Left lung (tissue), 10 donors: ENCODE measurements around the gene VRK1. TPM values are rescaled to one million over a fixed set of nuclear protein-coding genes. Genes with fewer than 3 reads are reported as not detected.

Experiments used
- ATAC-seq: fragments of 200-7000 bp; cut with Tn5 transposase; one replicate; pipeline ENCODE4 v1.9.1; 2020; ENCODE audit warnings: moderate library complexity
- DNase-seq, 4 donors: peaks; one replicate each; pipeline ENCODE4 v3.0.0-alpha.2; 2013 to 2020
- H3K27ac ChIP-seq, 2 donors: fragments of 200-600 bp; sonication (generic) in 1 of 2; one replicate each; pipeline versions ENCODE4 v1.5.0 to v1.8.0; 2020 to 2021
- H3K27me3 ChIP-seq, 2 donors: fragments of 200-600 bp; sonication (generic) in 1 of 2; one replicate each; pipeline versions ENCODE4 v1.5.0 to v1.8.0; 2020 to 2021
- H3K36me3 ChIP-seq, 2 donors: fragments of 200-600 bp; sonication (generic) in 1 of 2; one replicate each; pipeline versions ENCODE4 v1.5.0 to v1.8.0; 2020 to 2021
- H3K4me1 ChIP-seq, 2 donors: fragments of 200-600 bp; one replicate each; pipeline ENCODE4 v1.8.0; 2021
- H3K4me3 ChIP-seq, 2 donors: fragments of 200-600 bp; sonication (generic) in 1 of 2; one replicate each; pipeline versions ENCODE4 v1.5.0 to v1.8.0; 2020 to 2021; ENCODE audit warnings: mild to moderate bottlenecking in 1 of 2
- H3K9me3 ChIP-seq, 2 donors: fragments of 200-600 bp; sonication (generic) in 1 of 2; one replicate each; pipeline versions ENCODE4 v1.5.0 to v1.8.0; 2020 to 2021
- intact Hi-C, 2 donors: fragments of 100-400 bp; cut with DNase I; formaldehyde crosslinking; loops; one replicate each; pipeline versions ENCODE4 v1.11.2 to v1.14.2; 2022
- polyA plus RNA-seq, 6 donors: library from polyadenylated mRNA; unstranded; fragments of 120-200 nt; gene quantifications; one replicate each; pipeline ENCODE4 v1.2.1, GENCODE V29; 2013; ENCODE audit not compliant: insufficient read length in 6 of 6
- total RNA-seq, 2 donors: library from RNA; stranded (reverse); fragmentation: NEBNext Ultra II Directional; extraction: Animal tissue kit (Norgen Biotek cat#: 25700); gene quantifications; one replicate each; pipeline ENCODE4 v1.2.1, GENCODE V29; 2021
- TF ChIP-seq, protein P1 (sequence below), 2 donors: fragments of 200-600 bp; sonication (generic) in 1 of 2; IDR thresholded peaks; one replicate each; pipeline versions ENCODE4 v1.5.0 to v1.8.0; 2021; ENCODE audit warnings: antibody characterized with exemption in 2 of 2
- donor health status: DM: no; HTN: yes; CAD: no.
- donor health status: DM: no; HTN: no; CAD: no.

Gene VRK1
- total and polyA plus RNA-seq, 8 donors = 9.7 to 26.1 (median 19.7) TPM

DNA sequence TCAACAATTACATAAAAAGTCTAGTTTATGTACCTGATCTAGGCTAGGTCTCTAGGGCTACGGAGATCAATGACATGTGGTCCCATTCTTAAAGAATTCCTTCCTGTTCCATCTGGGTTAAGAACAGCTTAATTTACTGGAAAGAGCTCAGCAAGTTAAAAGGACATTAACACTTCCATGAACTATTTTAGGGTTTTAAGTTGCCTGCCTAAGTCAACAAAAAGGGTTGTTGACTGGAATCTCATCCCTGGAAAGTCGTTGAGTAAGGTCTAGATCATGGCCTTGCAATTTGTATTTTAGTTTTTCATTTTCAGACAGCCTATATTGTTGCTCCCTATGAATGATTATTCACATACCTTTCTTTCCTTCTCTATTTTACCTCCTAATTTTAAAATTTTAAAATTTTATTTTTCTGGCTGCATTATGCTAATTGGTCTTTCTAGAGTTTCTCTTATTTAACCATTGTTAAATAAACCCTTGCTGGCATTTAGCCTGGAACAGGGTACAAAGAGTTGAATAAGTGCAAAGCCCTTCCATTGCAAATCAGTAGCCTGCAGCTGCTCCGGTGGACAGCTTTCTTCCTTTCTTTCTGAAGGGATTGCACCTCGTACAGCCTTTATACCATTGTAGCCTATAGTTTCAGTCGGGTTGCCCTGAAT is 66.3 kb downstream of the VRK1 start:
- intact Hi-C loops = no loop called here
- no peak overlapping the region for H3K27ac ChIP-seq
- H3K36me3 ChIP-seq = peaks cover 0 to 1% of the 10 kb centered on the region in 2 donors
- no peak overlapping the region for H3K4me3 ChIP-seq
- DNase-seq (no peak), ATAC-seq (peak; percentile 52)
- no peaks in the 10 kb centered on the region for H3K4me1 ChIP-seq
- no peaks in the 10 kb centered on the region for H3K9me3 ChIP-seq
- no peaks in the 10 kb centered on the region for H3K27me3 ChIP-seq
- TF ChIP-seq, protein P1, sequence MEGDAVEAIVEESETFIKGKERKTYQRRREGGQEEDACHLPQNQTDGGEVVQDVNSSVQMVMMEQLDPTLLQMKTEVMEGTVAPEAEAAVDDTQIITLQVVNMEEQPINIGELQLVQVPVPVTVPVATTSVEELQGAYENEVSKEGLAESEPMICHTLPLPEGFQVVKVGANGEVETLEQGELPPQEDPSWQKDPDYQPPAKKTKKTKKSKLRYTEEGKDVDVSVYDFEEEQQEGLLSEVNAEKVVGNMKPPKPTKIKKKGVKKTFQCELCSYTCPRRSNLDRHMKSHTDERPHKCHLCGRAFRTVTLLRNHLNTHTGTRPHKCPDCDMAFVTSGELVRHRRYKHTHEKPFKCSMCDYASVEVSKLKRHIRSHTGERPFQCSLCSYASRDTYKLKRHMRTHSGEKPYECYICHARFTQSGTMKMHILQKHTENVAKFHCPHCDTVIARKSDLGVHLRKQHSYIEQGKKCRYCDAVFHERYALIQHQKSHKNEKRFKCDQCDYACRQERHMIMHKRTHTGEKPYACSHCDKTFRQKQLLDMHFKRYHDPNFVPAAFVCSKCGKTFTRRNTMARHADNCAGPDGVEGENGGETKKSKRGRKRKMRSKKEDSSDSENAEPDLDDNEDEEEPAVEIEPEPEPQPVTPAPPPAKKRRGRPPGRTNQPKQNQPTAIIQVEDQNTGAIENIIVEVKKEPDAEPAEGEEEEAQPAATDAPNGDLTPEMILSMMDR (IDR thresholded peaks at IDR 0.05) = no peak

DNA sequence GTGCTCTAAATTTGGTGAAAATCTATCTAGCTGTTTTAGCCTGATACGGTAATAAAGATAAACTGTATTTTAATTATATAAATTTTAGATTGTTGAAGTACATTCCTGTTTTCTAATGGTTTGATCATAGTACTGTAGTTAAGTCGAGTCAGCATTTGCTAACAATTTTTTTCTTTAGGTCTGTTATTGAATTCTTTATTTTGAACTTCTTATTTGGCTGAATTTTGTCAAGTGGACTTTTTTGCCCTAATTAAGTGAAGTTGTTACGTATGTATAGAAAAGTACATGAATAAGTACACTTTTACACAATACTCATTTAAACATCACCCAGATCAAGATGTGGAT is 66.8 kb downstream of the VRK1 start:
- Histone ChIP-seq H3K4me3 (no peak overlapping the region), H3K27ac (no peak overlapping the region), H3K36me3 (no peaks in the 10 kb centered on the region), H3K4me1 (no peaks in the 10 kb centered on the region), H3K27me3 (no peaks in the 10 kb centered on the region), H3K9me3 (no peaks in the 10 kb centered on the region)
- ATAC-seq = no peak
- TF ChIP-seq, protein P1 (IDR thresholded peaks at IDR 0.05) = no peak
- intact Hi-C loops = no loop called here
- no peak for DNase-seq

DNA sequence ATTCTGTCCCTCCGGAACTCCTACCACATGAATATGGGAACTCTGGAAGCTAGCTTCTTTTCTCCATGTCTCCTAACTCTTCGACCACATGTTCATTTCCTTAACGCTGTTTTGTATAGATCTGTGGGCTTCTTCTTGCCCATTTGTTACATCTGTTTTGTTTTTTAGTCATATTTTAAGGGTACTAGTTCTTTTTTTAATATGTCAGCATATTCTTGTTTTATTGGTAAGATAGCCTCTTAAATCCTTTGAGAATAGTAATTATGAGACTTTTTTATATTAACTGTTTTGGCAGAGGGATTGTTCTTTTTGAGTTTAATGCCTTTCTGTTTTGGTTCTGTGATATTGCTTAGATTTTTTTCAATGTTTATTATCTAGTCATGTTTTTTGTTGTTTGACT is 70.5 kb downstream of the VRK1 start:
- Histone ChIP-seq H3K4me3 (no peak overlapping the region), H3K27ac (no peak overlapping the region), H3K9me3 (no peaks in the 10 kb centered on the region), H3K36me3 (no peaks in the 10 kb centered on the region), H3K27me3 (no peaks in the 10 kb centered on the region), H3K4me1 (no peaks in the 10 kb centered on the region)
- intact Hi-C loops = no loop called here
- no peak for DNase-seq
- TF ChIP-seq, protein P1 (IDR thresholded peaks at IDR 0.05) = no peak
- no peak for ATAC-seq

DNA sequence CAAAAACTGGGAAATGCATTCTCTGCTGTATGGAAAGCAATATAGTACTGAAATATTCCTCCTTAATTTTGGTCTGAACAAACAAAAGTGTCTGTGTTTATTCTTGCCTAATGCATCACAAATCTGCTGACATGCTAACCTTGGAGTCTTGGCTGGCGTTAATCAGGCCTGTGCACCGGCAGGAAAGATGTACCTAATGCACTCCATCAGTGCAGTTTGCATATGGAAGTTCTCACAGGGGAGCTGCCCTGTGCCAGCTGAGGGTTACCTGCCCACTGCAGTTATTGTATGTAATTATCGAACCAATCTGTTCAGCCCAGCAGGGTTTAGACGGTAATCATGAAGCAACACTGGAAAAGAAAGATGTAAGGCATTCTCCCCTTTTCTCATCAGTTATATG is 76.9 kb downstream of the VRK1 start:
- H3K4me3 ChIP-seq = no peak overlapping the region
- ATAC-seq (no peak), DNase-seq (no peak)
- TF ChIP-seq, protein P1 (IDR thresholded peaks at IDR 0.05) = no peak
- no peaks in the 10 kb centered on the region for H3K27me3 ChIP-seq
- H3K27ac ChIP-seq = no peak overlapping the region
- intact Hi-C loops = no loop called here
- H3K9me3 ChIP-seq = no peaks in the 10 kb centered on the region
- H3K4me1 ChIP-seq = no peaks in the 10 kb centered on the region
- H3K36me3 ChIP-seq = peaks cover 0 to 18% of the 10 kb centered on the region in 2 donors

DNA sequence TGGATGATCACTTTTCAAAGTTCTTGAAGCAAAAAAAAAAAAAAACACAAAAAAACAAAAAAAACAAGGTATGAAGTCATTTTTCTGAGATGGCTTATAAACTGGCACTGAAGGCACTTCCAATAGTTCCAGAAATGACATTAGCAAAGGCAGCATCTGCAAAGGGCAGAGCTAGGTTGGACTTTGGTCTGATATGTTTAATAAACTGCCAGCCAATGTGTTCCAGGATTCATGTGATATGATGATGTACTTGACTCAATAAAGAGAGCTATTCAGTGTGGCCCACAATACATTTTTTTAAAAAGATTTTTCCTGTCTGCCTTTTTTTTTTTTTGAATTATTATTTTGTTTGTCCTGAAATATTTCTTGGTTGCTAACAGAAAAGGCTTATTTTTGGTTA is 79.6 kb downstream of the VRK1 start:
- intact Hi-C loops = no loop called here
- Histone ChIP-seq H3K27me3 (no peaks in the 10 kb centered on the region), H3K36me3 (peaks cover 0 to 22% of the 10 kb centered on the region in 2 donors), H3K9me3 (no peaks in the 10 kb centered on the region), H3K4me1 (no peaks in the 10 kb centered on the region), H3K4me3 (no peak overlapping the region), H3K27ac (no peak overlapping the region)
- DNase-seq (no peak), ATAC-seq (no peak)
- TF ChIP-seq, protein P1 (IDR thresholded peaks at IDR 0.05) = no peak
